Panc1 (cell line): ENCODE results near the gene CD300LB. TPM values are rescaled to one million over a fixed set of nuclear protein-coding genes. Genes with fewer than 3 reads are reported as not detected.

Experiments used
- ATAC-seq: fragments of 200-7000 bp; cut with Tn5 transposase; 2 replicates; pipeline ENCODE4 v1.9.1; 2020; ENCODE audit warnings: mild to moderate bottlenecking, moderate library complexity
- BruUV-seq: library from RNA; stranded (reverse); fragments of 400-500 nt; replicated peaks from 2 replicates; lab custom pipeline; 2021; lab: Mats Ljungman, UMichigan
- CTCF ChIA-PET: fragments of 300-600 bp; sonication (Branson Sonifier 250); formaldehyde crosslinking; loops from one replicate; lab custom pipeline; 2022; ENCODE audit warnings: antibody characterized with exemption; lab: Charles Lee
- POLR2A ChIA-PET: fragments of 300-600 bp; sonication (Branson Sonifier 250); formaldehyde crosslinking; loops from one replicate; lab custom pipeline; 2022; ENCODE audit warnings: antibody characterized with exemption; lab: Charles Lee
- DNase-seq: peaks from one replicate; pipeline ENCODE4 v3.0.0-alpha.2; 2010; ENCODE audit warnings: low read depth, low spot score
- H3K27ac ChIP-seq: 2 replicates; pipeline ENCODE4 v1.5.1; 2011; ENCODE audit warnings: mild to moderate bottlenecking, low read length, inconsistent platforms
- H3K27me3 ChIP-seq: fragments of 200-500 bp; sonication (Bioruptor generic); 2 replicates; pipeline ENCODE4 v1.6.0; 2014; ENCODE audit warnings: low read length, inconsistent platforms; ENCODE audit not compliant: control insufficient read depth, insufficient read depth
- H3K36me3 ChIP-seq: fragments of 200-500 bp; sonication (Bioruptor generic); 2 replicates; pipeline ENCODE4 v1.5.1; 2014; ENCODE audit warnings: inconsistent platforms, mild to moderate bottlenecking, low read length, moderate library complexity; ENCODE audit not compliant: control insufficient read depth, insufficient read depth
- H3K4me1 ChIP-seq: 2 replicates; pipeline ENCODE4 v1.5.1; 2011; ENCODE audit warnings: inconsistent platforms, mild to moderate bottlenecking, low read length, moderate library complexity; ENCODE audit not compliant: control insufficient read depth, insufficient read depth
- H3K4me3 ChIP-seq, 2 experiments: 2 replicates each; pipeline ENCODE4 v1.5.1; 2011 to 2012; ENCODE audit warnings: low read depth in 2 of 2, low read length in 2 of 2, mild to moderate bottlenecking in 2 of 2, inconsistent platforms in 1 of 2, moderate library complexity in 1 of 2
- H3K9me3 ChIP-seq: fragments of 200-500 bp; sonication (Bioruptor generic); 2 replicates; pipeline ENCODE4 v1.5.1; 2014; ENCODE audit warnings: low read depth, mild to moderate bottlenecking, inconsistent platforms, low read length, moderate library complexity; ENCODE audit not compliant: control insufficient read depth, insufficient read depth
- CTCF ChIP-seq: fragments of 450-650 bp; IDR thresholded peaks from 2 replicates; pipeline ENCODE4 v1.5.1; 2017; ENCODE audit warnings: mild to moderate bottlenecking
- POLR2AphosphoS5 ChIP-seq: IDR thresholded peaks from 2 replicates; pipeline ENCODE4 v1.6.1; 2012; ENCODE audit warnings: mild to moderate bottlenecking, low read depth, low read length, moderate library complexity
- REST ChIP-seq, 2 experiments: IDR thresholded peaks; 2 replicates each; pipeline ENCODE4 v1.6.1; 2011 to 2012; ENCODE audit warnings: low read depth in 2 of 2, control low read depth in 1 of 2, low read length in 1 of 2, mild to moderate bottlenecking in 1 of 2, moderate library complexity in 1 of 2; ENCODE audit not compliant: insufficient read depth in 1 of 2
- SIN3A ChIP-seq: IDR thresholded peaks from 2 replicates; pipeline ENCODE4 v1.6.1; 2012; ENCODE audit warnings: low read depth, mild to moderate bottlenecking, low read length, moderate library complexity, borderline replicate concordance; ENCODE audit not compliant: insufficient read depth
- TCF7L2 ChIP-seq: IDR thresholded peaks from 2 replicates; pipeline ENCODE4 v1.6.1; 2011; ENCODE audit warnings: mild to moderate bottlenecking, low read depth, low read length, inconsistent platforms
- in situ Hi-C: cut with HindIII; loops from 2 replicates; pipeline ENCODE4 v1.10.0; 2016; ENCODE audit warnings: low sequenced_read_pairs, low pct_unique_long_range_greater_than_20kb
- intact Hi-C: fragments of 100-400 bp; cut with micrococcal nuclease; formaldehyde crosslinking; loops from one replicate; pipeline ENCODE4 v1.10.0; 2022; ENCODE audit not compliant: unreplicated experiment
- total RNA-seq: library from RNA; stranded (reverse); gene quantifications from one replicate; pipeline ENCODE4 v1.2.1, GENCODE V29; 2021; ENCODE audit not compliant: unreplicated experiment

CD300LB gene
- total RNA-seq, 1 experiment from 2014 or later = not detected

- no peak for ATAC-seq
- CTCF ChIA-PET = no interaction called here
- Histone ChIP-seq H3K4me1 (peaks cover 11% of the 10 kb centered on the region; the same call in 1 of the 2 replicates), H3K36me3 (no peaks in the 10 kb centered on the region), H3K27me3 (peaks cover 9% of the 10 kb centered on the region; the same call in 1 of the 2 replicates), H3K27ac (no peak overlapping the region), H3K9me3 (no peaks in the 10 kb centered on the region), H3K4me3 (no peak overlapping the region)
- POLR2A ChIA-PET = no interaction called here
- TF ChIP-seq SIN3A = no peak
- TF ChIP-seq CTCF = no peak
- no peak for TF ChIP-seq POLR2AphosphoS5
- no peak for TF ChIP-seq TCF7L2
- no peak for TF ChIP-seq REST (IDR thresholded peaks at IDR 0.05; ENCODE audit: insufficient read depth in 1 of 2, low read depth in 2 of 2, low read length in 1 of 2)
- no peak for DNase-seq
- BruUV-seq = no TSS peak
- in situ Hi-C loops (no loop called here), intact Hi-C loops (no loop called here)
These were observed 41.9 kb upstream of the CD300LB start for GRCh38 chr17:74573169-74573568.

GRCh38 chr17:74571621-74572270 lies 40.5 kb upstream of the CD300LB start:
- in situ Hi-C loops (no loop called here), intact Hi-C loops (no loop called here)
- POLR2A ChIA-PET = no interaction called here
- no peak overlapping the region for H3K27ac ChIP-seq
- peaks cover 11% of the 10 kb centered on the region; the same call in 1 of the 2 replicates for H3K4me1 ChIP-seq
- H3K36me3 ChIP-seq = no peaks in the 10 kb centered on the region
- no peaks in the 10 kb centered on the region for H3K9me3 ChIP-seq
- no peak for DNase-seq
- no TSS peak for BruUV-seq
- no peak for TF ChIP-seq CTCF
- TF ChIP-seq SIN3A = no peak
- TF ChIP-seq REST (IDR thresholded peaks at IDR 0.05; ENCODE audit: insufficient read depth in 1 of 2, low read depth in 2 of 2, low read length in 1 of 2) = no peak
- no peak for TF ChIP-seq TCF7L2
- no peak for TF ChIP-seq POLR2AphosphoS5
- H3K27me3 ChIP-seq = peaks cover 9% of the 10 kb centered on the region; the same call in 1 of the 2 replicates
- CTCF ChIA-PET = no interaction called here
- no peak overlapping the region for H3K4me3 ChIP-seq
- no peak for ATAC-seq
